SK-N-MC (cell line): ENCODE data around the gene ZNF512B.

Experiments
- EZH2 ChIP-seq: fragments of 200-600 bp; sonication (generic); IDR thresholded peaks from one replicate; pipeline ENCODE4 v1.6.1; 2017; ENCODE audit warnings: antibody characterized with exemption
- FOXP2 ChIP-seq: optimal IDR thresholded peaks from 2 replicates; pipeline ENCODE3; 2011; ENCODE audit warnings: mild to moderate bottlenecking, moderate library complexity; ENCODE audit not compliant: insufficient read depth; ENCODE audit errors: extremely low read length, control extremely low read depth
- POLR2AphosphoS5 ChIP-seq: IDR thresholded peaks from 2 replicates; pipeline ENCODE4 v1.6.1; 2012; ENCODE audit warnings: mild to moderate bottlenecking, low read depth, low read length, borderline replicate concordance

DNA sequence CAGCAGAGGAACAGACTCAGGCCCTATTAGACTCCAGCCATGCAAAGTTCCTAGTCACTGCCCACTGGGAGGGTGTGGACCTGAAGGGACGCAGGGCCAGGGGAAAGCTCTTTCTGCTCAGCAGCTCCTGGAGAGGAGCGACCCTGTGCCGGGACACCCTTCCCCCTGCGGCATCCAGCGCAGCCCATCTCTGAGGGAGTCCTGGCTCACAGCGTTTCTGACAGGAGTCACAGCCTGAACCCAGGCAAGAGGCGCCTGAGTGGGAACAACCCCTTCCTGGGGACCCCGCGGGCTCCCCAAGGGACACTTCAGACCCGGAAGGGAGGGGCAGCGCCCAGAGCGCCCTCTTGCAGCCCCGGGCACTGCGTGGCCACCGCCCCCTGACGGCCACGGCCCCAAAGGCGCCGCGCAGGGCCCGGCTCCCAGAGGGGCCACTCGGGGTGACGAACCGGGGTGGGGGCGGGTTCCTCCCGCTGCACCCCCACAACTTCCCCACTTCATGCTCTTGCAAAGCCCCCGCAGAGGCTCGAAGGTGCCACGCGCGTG is 14.4 kb downstream of the ZNF512B start:
- TF ChIP-seq POLR2AphosphoS5 (no peak), EZH2 (no peak), FOXP2 (no peak)
